NCI-H1092 (cell line): ENCODE results near the gene CCP110.
"Not testable (repeated sequence)": the region's sequence is repeated elsewhere in the genome, so short reads cannot be mapped to it uniquely, and the experiment has no call there.

Experiments
- DNase-seq: peaks from one replicate; lab custom pipeline; 2025; lab: John Stamatoyannopoulos, UW

The CCP110 gene

GRCh38 chr16:19507867-19508266 is 15.9 kb upstream of the CCP110 start:
- no peak for DNase-seq

DNA sequence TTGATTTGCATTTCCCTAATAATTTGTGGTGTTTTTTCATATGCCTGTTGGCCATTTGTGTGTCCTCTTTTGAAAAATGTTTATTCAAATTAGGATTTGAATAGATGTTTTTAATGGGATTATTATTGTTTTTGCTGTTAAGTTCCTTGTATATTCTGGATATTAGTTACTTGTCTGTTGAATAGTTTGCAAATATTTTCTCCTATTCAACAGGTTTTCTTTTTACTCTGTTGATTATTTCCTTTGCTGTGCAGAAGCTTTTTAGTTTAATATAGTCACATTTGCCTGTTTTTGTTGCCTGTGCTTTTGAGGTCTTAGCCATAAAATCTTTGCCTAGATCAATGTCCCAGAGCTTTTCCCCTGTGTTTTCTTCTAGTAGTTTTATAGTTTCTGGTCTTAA is 11.4 kb upstream of the CCP110 start:
- DNase-seq = no peak

DNA sequence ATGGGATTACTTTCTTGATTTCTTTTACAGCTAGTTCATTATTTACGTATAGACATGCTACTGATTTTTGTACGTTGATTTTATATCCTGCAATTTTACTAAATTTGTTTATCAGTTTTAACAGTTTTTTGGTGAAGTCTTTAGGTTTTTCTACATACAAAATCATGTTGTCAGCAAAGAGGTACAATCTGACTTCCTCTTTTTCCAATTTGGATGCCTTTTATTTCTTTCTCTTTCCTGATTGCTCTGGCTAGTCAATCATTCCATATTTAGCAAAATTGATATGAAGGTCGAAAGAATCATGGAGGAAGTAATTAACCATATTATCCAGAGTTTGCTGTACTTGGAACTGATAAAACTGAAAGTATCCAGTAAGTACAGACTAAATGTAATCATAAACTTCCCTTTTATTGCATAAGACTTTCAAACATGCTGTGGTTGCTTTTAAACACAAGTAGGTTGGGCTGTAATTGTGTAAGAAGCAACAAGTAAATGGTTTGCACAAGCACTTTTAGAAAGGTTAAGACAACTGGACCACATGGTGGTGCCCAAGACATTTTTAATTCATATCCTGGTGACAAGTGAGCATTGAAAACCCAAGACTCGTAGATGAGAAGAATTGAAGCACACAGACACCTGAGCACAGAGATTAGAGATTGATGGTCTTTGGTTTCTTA is 10.2 kb upstream of the CCP110 start:
- no peak for DNase-seq

GRCh38 chr16:19515757-19516156 is 8.0 kb upstream of the CCP110 start:
- no peak for DNase-seq

DNA sequence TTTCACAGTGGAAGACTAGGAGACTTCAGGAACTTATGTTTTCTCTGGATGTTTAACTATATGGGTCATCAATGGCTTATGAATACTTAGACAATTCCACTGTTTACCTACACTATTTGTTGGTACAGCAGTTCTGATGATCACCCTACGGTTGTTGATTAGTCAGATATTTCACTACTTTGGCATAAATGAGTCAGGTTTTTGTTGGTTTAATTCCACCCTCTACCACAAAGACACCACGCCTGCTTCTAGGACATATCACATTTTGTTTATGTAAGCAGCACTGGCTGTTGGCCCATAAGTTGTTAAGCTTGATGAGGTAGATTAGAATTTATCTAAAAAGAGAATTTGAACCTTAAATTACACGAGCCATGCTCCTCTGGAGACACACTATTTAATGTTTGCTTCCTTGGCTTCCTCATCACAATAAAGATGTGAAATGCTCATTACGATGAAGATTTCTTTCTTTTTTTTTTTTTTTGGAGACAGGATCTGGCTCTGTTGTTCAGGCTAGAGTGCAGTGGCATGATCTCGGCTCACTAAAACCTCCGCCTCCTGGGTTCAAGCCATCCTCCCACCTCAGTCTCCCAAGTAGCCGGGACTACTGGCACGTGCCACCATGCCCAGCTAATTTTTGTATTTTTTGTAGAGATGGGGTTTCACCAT is 6.2 kb upstream of the CCP110 start:
- no peak for DNase-seq

- DNase-seq = no peak
These were observed 5.4 kb upstream of the CCP110 start for GRCh38 chr16:19518388-19518787.

DNA sequence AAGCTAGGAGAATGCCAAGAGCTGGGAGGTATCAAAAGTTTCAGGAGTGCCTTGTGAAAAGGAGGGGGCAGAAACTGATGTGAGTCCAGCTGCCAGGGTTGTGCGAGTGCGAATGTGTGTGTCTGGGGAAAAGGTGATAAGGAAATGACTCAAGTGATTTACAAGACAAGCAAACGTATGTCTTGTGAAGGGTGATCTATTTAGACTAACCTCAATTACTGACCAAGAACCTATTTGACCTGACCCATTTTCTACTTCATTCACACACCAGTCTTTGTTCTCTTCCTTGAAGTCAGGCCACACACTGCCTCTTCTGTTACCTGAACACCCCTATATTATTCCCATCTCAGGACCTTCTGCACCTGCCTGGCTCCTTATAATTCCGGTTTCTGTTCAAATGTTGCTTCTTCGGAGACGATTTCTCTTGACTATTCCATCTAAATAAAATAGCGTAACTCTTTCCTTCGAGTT is 2.8 kb upstream of the CCP110 start:
- DNase-seq = no peak

GRCh38 chr16:19521471-19522396 is 2.0 kb upstream of the CCP110 start, which contains the start of gene GDE1:
GDE1 (minus strand) TSS chr16:19522098; CDS start chr16:19521964, 134 bp downstream.
- DNase-seq = peak; percentile 92

GRCh38 chr16:19522397-19522732 is 1.4 kb upstream of the CCP110 start:
- DNase-seq = no peak

DNA sequence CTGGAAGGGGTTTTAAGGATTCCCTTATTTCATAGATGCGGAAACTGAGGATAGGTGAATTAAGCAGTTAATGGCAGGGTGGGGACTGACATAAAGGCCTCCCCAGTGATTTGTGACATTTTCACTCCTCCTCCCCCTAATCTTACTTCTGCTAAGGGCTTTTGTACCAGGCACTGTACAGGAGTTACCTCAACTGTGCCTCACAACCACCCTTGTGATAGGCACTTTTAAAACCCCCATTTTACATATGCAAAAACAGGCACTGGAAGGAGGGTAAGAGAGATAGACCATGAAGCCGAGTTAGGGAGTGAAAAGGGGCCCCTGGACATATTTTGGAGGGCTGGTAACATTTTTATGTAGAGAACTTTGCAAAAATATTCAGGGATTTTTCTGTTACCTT is 982 bp upstream of the CCP110 start:
- DNase-seq = no peak

DNA sequence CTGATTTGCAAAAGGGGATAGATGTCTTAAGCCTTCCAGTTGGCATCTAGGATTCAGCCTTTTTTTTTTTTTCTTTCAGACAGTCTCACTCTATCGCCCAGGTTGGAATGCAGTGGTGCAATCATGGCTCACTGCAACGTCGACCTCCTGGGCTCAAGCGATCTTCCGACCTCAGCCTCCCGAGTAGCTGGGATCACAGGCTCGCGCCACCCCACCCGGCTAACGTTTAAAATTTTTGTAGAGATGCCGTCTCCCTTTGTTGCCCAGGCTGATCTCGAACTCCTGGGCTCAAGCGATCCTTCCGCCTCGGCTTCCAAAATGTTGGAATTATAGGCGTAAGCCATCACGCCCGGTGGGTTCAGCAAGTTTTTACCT is 571 bp upstream of the CCP110 start:
- DNase-seq = no peak

DNA sequence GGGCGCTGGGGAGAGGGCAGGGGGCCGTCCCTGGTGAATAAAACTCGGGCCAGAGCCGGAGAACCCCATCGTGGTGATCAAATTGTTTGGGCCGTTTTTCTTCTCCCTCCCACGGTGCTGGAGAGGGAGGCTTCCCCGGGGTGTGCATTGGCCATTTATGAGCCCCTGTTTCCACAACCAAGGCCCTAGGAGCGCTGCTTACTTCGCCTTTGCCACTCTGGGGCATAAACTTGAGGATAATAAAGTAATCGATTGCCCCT is 544 bp downstream of the CCP110 start:
- DNase-seq = no peak

- no peak for DNase-seq
These were observed 1.1 kb downstream of the CCP110 start for GRCh38 chr16:19524616-19525384.

- DNase-seq = no peak
These were observed 1.6 kb downstream of the CCP110 start for GRCh38 chr16:19525385-19525723.

- DNase-seq = no peak
These were observed 3.4 kb downstream of the CCP110 start for GRCh38 chr16:19527161-19527560.

DNA sequence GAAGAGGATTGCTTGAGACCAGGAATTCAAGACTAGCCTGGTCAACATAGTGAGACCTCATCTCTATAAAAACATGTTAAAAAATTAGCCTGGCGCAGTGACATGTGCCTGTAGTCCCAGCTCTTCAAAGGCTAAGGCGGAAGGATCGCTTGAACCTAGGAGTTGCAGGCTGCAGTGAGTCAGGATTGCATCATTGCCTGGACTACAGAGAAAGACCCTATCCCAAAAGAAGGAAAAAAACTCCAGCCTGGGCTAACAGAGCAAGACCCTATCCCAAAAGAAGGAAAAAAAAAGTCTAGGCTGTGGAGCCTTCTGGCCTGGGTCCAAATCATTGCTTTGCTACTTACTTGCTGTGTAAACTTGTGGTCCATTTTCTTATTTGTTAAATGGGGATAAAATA is 4.9 kb downstream of the CCP110 start:
- no peak for DNase-seq

DNA sequence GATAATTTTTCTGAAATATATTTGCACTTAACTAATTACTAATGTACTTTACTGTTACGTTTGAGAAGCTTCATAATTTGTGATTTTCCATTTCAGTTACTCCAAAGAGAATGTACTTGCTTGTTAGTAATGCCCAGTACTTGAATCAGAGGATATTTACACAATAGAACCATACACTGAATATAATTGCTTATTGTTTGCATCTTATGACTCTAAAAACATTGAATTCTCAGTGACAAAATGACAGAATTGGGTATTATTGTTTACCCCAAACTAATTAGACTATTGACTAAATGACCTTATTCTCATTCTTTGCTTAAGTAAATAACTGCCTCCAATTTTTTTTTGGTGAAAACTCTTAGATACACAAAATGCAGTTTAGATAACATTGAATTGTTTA is 8.9 kb downstream of the CCP110 start:
- DNase-seq = no peak

DNA sequence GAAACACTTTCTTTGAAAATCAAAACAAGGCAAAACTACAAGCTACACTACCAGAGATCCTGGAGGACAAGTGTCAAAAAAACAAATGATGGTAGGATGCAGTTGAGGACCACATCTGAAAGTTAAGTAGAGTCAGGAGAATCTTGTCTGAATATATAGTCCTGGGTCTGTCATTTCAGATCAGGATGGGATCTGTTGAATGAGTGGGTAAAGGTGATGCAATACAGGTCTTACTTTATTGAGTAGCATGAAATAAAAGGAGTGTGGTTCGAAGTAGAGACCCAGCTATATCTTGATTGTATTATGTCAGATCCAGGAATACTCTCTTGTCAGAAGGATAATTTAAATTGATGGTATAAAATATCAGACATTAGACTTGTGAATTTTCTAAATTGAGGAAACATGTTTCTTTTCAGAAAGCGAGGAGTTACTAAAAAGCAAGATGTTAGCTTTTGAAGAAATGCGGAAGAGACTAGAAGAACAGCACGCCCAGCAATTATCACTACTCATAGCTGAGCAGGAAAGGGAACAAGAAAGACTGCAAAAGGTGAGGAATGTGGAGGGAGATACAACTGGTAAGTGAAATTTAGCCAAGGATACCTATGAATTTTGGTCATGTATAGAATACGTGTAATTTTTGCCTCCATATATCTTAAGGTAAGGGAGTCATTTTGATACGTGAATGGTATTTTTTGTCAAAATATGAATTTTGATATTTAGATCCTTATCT is 16.7 kb downstream of the CCP110 start:
- no peak for DNase-seq

- peak; percentile 80 for DNase-seq
These were observed 18.5 kb downstream of the CCP110 start for GRCh38 chr16:19542138-19542821.

DNA sequence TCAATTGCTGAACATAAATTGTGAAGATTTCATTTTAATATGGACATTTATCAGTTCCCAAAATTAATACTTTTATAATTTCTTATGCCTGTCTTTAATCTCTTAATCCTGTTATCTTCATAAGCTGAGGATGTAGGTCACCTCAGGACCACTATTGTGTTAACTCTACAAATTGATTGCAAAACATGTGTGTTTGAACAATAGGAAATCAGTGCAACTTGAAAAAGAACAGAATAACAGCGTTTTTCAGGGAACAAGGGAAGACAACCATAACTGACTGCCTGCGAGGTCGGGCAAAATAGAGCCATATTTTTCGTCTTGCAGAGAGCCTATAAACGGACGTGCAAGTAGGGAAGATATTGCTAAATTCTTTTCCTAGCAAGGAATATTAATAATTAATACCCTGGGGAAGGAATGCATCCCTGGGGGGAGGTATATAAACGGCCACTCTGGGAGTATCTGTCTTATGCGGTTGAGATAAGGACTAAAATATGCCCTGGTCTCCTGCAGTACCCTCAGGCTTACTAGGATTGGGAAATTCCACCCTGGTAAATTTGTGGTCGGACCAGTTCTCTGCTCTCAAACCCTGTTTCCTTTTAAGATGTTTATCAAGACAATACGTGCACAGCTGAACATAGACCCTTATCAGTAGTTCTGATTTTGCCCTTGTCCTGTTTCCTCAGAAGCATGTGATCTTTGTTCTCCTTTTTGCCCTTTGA is 19.7 kb downstream of the CCP110 start:
- not testable (repeated sequence) for DNase-seq
